Neural cell (in vitro differentiated cells): ENCODE measurements around the gene NTHL1. TPM values are rescaled to one million over a fixed set of nuclear protein-coding genes. Genes with fewer than 3 reads are reported as not detected.

Source experiments
- H2AFZ ChIP-seq: fragments of 200-600, 300-800 bp; sonication (generic), shearing (Covaris generic); 2 replicates; pipeline ENCODE4 v1.6.0; 2014; ENCODE audit warnings: low read depth, mild to moderate bottlenecking, antibody characterized with exemption, low read length, moderate library complexity
- H3F3A ChIP-seq: fragments of 200-600 bp; shearing (Covaris generic); 2 replicates; pipeline ENCODE4 v1.6.1; 2016; ENCODE audit warnings: mild to moderate bottlenecking, moderate library complexity, mixed read lengths, antibody characterized with exemption, low read length; ENCODE audit not compliant: insufficient read depth, poor library complexity, severe bottlenecking
- H3K27ac ChIP-seq: fragments of 200-600, 300-800 bp; sonication (generic), shearing (Covaris generic); 2 replicates; pipeline ENCODE4 v1.5.1; 2014; ENCODE audit warnings: mild to moderate bottlenecking, low read length, moderate library complexity
- H3K27me3 ChIP-seq: fragments of 300-800, 200-600 bp; sonication (generic), shearing (Covaris generic); 2 replicates; pipeline ENCODE4 v1.6.0; 2014; ENCODE audit warnings: mild to moderate bottlenecking, low read depth, low read length, moderate library complexity; ENCODE audit not compliant: insufficient read depth
- H3K36me3 ChIP-seq: fragments of 300-800, 200-600 bp; sonication (generic), shearing (Covaris generic); 2 replicates; pipeline ENCODE4 v1.5.1; 2014; ENCODE audit warnings: mild to moderate bottlenecking, antibody characterized with exemption, low read length, moderate library complexity; ENCODE audit not compliant: insufficient read depth
- H3K4me2 ChIP-seq: fragments of 300-800, 200-600 bp; sonication (generic), shearing (Covaris generic); 2 replicates; pipeline ENCODE4 v1.6.0; 2014; ENCODE audit warnings: mild to moderate bottlenecking, low read length
- H3K4me3 ChIP-seq: fragments of 300-800, 200-600 bp; sonication (generic), shearing (Covaris generic); 2 replicates; pipeline ENCODE4 v1.5.1; 2014; ENCODE audit warnings: mild to moderate bottlenecking, low read length, moderate library complexity
- H3K79me2 ChIP-seq: fragments of 200-600 bp; shearing (Covaris generic); replicated peaks from 2 replicates; pipeline ENCODE4 v1.6.0; 2014; ENCODE audit warnings: mild to moderate bottlenecking, low read length, moderate library complexity; ENCODE audit not compliant: insufficient read depth
- H3K9ac ChIP-seq: fragments of 300-800, 200-600 bp; sonication (generic), shearing (Covaris generic); 2 replicates; pipeline ENCODE4 v1.6.1; 2016; ENCODE audit warnings: mild to moderate bottlenecking, low read length, mixed read lengths
- H3K9me2 ChIP-seq: fragments of 200-600 bp; shearing (Covaris generic); 2 replicates; pipeline ENCODE4 v1.6.1; 2016; ENCODE audit warnings: mild to moderate bottlenecking, low read length, mixed read lengths; ENCODE audit not compliant: insufficient read depth
- H3K9me3 ChIP-seq: fragments of 200-600, 300-800 bp; sonication (generic), shearing (Covaris generic); 2 replicates; pipeline ENCODE4 v1.6.1; 2016; ENCODE audit warnings: mild to moderate bottlenecking, mixed run types, low read length, moderate library complexity, mixed read lengths
- H4K20me1 ChIP-seq: fragments of 200-600 bp; shearing (Covaris generic); 2 replicates; pipeline ENCODE4 v1.6.1; 2016; ENCODE audit warnings: mild to moderate bottlenecking, mixed run types; ENCODE audit not compliant: insufficient read depth
- EP300 ChIP-seq: fragments of 450-650 bp; conservative IDR thresholded peaks from 2 replicates; pipeline ENCODE4 v1.6.1; 2014; ENCODE audit warnings: antibody characterized with exemption, mild to moderate bottlenecking, moderate library complexity; ENCODE audit not compliant: poor library complexity, severe bottlenecking
- EZH2 ChIP-seq: fragments of 200-600, 300-800 bp; shearing (Covaris generic), sonication (generic); IDR thresholded peaks from 2 replicates; pipeline ENCODE4 v1.6.1; 2014; ENCODE audit warnings: antibody characterized with exemption, low read length, borderline replicate concordance, mild to moderate bottlenecking; ENCODE audit not compliant: insufficient read depth, poor library complexity, severe bottlenecking
- MXI1 ChIP-seq: fragments of 450-650 bp; conservative IDR thresholded peaks from 2 replicates; pipeline ENCODE4 v1.6.1; 2014; ENCODE audit warnings: antibody characterized with exemption, mild to moderate bottlenecking; ENCODE audit not compliant: poor library complexity, severe bottlenecking
- POLR2AphosphoS5 ChIP-seq: IDR thresholded peaks from 2 replicates; pipeline ENCODE4 v1.6.1; 2012
- RAD21 ChIP-seq: fragments of 450-650 bp; conservative IDR thresholded peaks from 2 replicates; pipeline ENCODE4 v1.6.1; 2014; ENCODE audit warnings: antibody characterized with exemption, mild to moderate bottlenecking, moderate library complexity
- SMC3 ChIP-seq: fragments of 450-650 bp; conservative IDR thresholded peaks from 2 replicates; pipeline ENCODE4 v1.6.1; 2014; ENCODE audit warnings: antibody characterized with exemption, mild to moderate bottlenecking, moderate library complexity; ENCODE audit not compliant: poor library complexity
- TAF1 ChIP-seq: IDR thresholded peaks from 2 replicates; pipeline ENCODE4 v1.6.1; 2012; ENCODE audit warnings: low read depth
- polyA plus RNA-seq: library from polyadenylated mRNA; depleted of rRNA; stranded (reverse); fragments of >200 nt; gene quantifications from 2 replicates; pipeline ENCODE4 v1.2.3, GENCODE V29; 2014
- TF ChIP-seq, protein P1 (sequence below): IDR thresholded peaks from 2 replicates; pipeline ENCODE4 v1.6.1; 2012; ENCODE audit warnings: borderline replicate concordance
- TF ChIP-seq, protein P2 (sequence below): fragments of 450-650 bp; IDR thresholded peaks from 2 replicates; pipeline ENCODE4 v1.5.1; 2014; ENCODE audit warnings: antibody characterized with exemption, mild to moderate bottlenecking, moderate library complexity; ENCODE audit not compliant: poor library complexity, severe bottlenecking

Gene NTHL1
- polyA plus RNA-seq, 1 donor from 2014 or later, result 43.1 TPM

DNA sequence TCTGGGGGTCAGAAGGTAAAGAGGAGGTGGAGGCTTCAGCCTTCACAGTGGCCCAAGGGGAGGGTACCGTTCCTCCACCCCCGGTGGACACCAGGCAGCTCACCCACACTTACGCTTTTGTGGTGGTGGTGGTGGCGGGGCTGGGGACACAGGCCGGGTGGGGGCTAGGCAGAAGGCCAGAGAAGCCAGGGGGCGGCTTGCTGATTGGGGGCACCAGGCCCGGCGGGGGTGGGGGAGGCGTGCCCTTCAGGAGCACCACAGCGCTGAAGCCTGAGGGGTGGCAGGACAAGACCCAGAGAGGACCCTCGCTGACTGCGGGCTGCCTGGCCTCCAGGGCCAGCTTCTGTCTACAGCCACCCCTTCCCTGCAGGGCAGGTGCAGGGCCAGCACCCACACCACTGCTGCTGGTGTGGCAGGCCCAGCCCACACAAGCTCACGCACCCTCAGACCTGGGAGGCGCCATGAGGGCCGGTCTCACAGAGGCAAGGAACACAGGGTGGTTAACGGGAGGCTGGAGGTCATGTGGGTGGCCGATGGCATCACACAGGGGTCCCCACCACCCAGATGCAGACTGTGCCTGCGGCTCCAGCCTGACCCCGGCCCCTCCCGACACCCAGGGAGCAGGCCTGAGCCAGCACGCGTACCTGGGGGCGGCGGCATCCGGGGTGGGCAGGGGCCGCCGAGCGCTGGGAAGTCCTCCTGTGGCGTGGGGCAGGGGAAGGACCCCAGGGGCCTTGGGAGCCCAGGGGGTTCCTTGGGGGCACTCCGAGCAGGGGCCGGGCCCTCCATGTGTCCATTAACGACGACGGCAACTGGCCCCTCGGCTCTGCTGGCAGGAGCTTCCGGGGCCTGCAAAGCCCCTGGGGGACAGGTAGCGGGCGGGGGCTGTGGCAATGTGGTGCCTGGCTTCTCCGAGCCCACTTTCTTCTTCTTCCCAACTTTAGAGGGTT is 48.5 kb downstream of the NTHL1 start:
- Histone ChIP-seq H3K27me3 (no peaks in the 10 kb centered on the region), H3K27ac (no peak overlapping the region), H3K36me3 (no peaks in the 10 kb centered on the region), H3F3A (no peaks in the 10 kb centered on the region), H3K9ac (no peak overlapping the region), H3K4me3 (no peak overlapping the region), H3K4me2 (no peak overlapping the region), H2AFZ (no peak overlapping the region), H3K79me2 (no peaks in the 10 kb centered on the region), H4K20me1 (no peaks in the 10 kb centered on the region), H3K9me2 (no peaks in the 10 kb centered on the region), H3K9me3 (no peaks in the 10 kb centered on the region)
- TF ChIP-seq EP300, result no peak
- TF ChIP-seq TAF1, result no peak
- no peak for TF ChIP-seq SMC3
- TF ChIP-seq, protein P1, sequence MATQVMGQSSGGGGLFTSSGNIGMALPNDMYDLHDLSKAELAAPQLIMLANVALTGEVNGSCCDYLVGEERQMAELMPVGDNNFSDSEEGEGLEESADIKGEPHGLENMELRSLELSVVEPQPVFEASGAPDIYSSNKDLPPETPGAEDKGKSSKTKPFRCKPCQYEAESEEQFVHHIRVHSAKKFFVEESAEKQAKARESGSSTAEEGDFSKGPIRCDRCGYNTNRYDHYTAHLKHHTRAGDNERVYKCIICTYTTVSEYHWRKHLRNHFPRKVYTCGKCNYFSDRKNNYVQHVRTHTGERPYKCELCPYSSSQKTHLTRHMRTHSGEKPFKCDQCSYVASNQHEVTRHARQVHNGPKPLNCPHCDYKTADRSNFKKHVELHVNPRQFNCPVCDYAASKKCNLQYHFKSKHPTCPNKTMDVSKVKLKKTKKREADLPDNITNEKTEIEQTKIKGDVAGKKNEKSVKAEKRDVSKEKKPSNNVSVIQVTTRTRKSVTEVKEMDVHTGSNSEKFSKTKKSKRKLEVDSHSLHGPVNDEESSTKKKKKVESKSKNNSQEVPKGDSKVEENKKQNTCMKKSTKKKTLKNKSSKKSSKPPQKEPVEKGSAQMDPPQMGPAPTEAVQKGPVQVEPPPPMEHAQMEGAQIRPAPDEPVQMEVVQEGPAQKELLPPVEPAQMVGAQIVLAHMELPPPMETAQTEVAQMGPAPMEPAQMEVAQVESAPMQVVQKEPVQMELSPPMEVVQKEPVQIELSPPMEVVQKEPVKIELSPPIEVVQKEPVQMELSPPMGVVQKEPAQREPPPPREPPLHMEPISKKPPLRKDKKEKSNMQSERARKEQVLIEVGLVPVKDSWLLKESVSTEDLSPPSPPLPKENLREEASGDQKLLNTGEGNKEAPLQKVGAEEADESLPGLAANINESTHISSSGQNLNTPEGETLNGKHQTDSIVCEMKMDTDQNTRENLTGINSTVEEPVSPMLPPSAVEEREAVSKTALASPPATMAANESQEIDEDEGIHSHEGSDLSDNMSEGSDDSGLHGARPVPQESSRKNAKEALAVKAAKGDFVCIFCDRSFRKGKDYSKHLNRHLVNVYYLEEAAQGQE, result no peak
- no peak for TF ChIP-seq POLR2AphosphoS5
- TF ChIP-seq MXI1, result no peak
- no peak for TF ChIP-seq RAD21
- TF ChIP-seq, protein P2, sequence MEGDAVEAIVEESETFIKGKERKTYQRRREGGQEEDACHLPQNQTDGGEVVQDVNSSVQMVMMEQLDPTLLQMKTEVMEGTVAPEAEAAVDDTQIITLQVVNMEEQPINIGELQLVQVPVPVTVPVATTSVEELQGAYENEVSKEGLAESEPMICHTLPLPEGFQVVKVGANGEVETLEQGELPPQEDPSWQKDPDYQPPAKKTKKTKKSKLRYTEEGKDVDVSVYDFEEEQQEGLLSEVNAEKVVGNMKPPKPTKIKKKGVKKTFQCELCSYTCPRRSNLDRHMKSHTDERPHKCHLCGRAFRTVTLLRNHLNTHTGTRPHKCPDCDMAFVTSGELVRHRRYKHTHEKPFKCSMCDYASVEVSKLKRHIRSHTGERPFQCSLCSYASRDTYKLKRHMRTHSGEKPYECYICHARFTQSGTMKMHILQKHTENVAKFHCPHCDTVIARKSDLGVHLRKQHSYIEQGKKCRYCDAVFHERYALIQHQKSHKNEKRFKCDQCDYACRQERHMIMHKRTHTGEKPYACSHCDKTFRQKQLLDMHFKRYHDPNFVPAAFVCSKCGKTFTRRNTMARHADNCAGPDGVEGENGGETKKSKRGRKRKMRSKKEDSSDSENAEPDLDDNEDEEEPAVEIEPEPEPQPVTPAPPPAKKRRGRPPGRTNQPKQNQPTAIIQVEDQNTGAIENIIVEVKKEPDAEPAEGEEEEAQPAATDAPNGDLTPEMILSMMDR, result no peak
- no peak for TF ChIP-seq EZH2

DNA sequence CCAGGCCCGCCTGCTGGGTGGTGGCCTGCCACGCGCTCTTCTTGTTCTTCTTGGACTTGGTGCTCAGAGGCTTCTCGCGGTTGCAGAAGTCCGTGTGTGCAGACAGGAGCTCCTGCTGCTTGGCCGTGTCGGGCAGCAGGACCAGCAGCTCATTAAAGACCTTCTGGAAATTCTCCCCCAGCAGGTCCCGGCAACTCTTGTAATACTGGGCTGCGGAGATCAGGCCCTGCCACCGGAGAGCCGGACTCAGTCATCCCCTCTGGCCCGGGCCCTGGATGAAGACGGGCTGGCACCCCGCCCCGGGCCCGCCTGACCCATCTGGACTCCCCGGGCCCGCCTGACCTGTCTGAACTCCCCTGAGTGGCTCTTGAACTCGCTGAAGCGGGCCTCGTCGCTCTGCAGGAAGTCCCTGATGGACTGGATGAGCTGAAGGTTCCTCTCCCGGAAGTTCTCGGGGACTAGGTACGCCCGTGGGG is 49.2 kb downstream of the NTHL1 start:
- Histone ChIP-seq H3K9me3 (no peaks in the 10 kb centered on the region), H3F3A (no peaks in the 10 kb centered on the region), H3K9ac (no peak overlapping the region), H3K4me3 (no peak overlapping the region), H3K9me2 (no peaks in the 10 kb centered on the region), H4K20me1 (no peaks in the 10 kb centered on the region), H3K36me3 (no peaks in the 10 kb centered on the region), H3K4me2 (no peak overlapping the region), H3K27ac (no peak overlapping the region), H3K27me3 (no peaks in the 10 kb centered on the region), H2AFZ (no peak overlapping the region), H3K79me2 (no peaks in the 10 kb centered on the region)
- TF ChIP-seq, protein P1, result no peak
- TF ChIP-seq TAF1 (no peak), EP300 (no peak), MXI1 (no peak), EZH2 (no peak), SMC3 (no peak), POLR2AphosphoS5 (no peak), RAD21 (no peak)
- TF ChIP-seq, protein P2, result no peak
